HepG2 (cell line): ENCODE data around the gene CTTNBP2NL. TPM values are rescaled to one million over a fixed set of nuclear protein-coding genes. Genes with fewer than 3 reads are reported as not detected.

ENCODE experiments used
- ATAC-seq: fragments of 200-7000 bp; cut with Tn5 transposase; 3 replicates; pipeline ENCODE4 v1.9.1; 2020; ENCODE audit warnings: mild to moderate bottlenecking, moderate library complexity
- BruUV-seq: library from RNA; stranded (reverse); fragments of 400-500 nt; replicated peaks from 2 replicates; lab custom pipeline; 2021; lab: Mats Ljungman, UMichigan
- CTCF ChIA-PET: fragments of 300-600 bp; formaldehyde crosslinking; extraction: SDS; loops from one replicate; lab custom pipeline; 2021; ENCODE audit warnings: low total read pairs, inconsistent platforms, low intra/inter-chr PET ratio; lab: Yijun Ruan, JAX
- POLR2A ChIA-PET: fragments of 350-600 bp; sonication (Branson Sonifier 250); formaldehyde crosslinking; loops from one replicate; lab custom pipeline; 2020; ENCODE audit warnings: antibody characterized with exemption, inconsistent platforms; lab: Yijun Ruan, JAX
- DNase-seq: peaks from one replicate; pipeline ENCODE4 v3.0.0-alpha.2; 2015; ENCODE audit warnings: low spot score
- FAIRE-seq: peaks from 3 replicates; lab custom pipeline; 2011; peaks lifted over from hg19 to GRCh38; lab: Jason Lieb, UNC
- H2AFZ ChIP-seq: one replicate; pipeline ENCODE4 v1.6.1; 2011; ENCODE audit warnings: low read length, inconsistent platforms
- H3K27ac ChIP-seq: fragments of 300-600 bp; 3 replicates; pipeline ENCODE4 v1.8.0; 2011; ENCODE audit warnings: mixed run types, mild to moderate bottlenecking, mixed read lengths, low read length, inconsistent platforms; ENCODE audit not compliant: insufficient read depth; ENCODE audit errors: extremely low read length
- H3K27me3 ChIP-seq, 2 experiments: fragments of 200-600 bp in 1 of 2; 2 replicates in 1 of 2; 3 replicates in 1 of 2; pipeline versions ENCODE4 v1.6.0 to v1.8.0; 2011; ENCODE audit warnings: low read length in 2 of 2, mild to moderate bottlenecking in 2 of 2, moderate library complexity in 2 of 2, inconsistent platforms in 1 of 2; ENCODE audit not compliant: insufficient read depth in 2 of 2, control insufficient read depth in 1 of 2
- H3K36me3 ChIP-seq, 2 experiments: fragments of 200-600 bp in 1 of 2; replicated peaks in 1 of 2; 2 replicates in 1 of 2; 3 replicates in 1 of 2; pipeline versions ENCODE4 v1.5.1 to v1.8.0; 2011; ENCODE audit warnings: low read length in 2 of 2, inconsistent platforms in 1 of 2; ENCODE audit not compliant: insufficient read depth in 2 of 2, control insufficient read depth in 1 of 2
- H3K4me1 ChIP-seq: 2 replicates; pipeline ENCODE4 v1.5.1; 2012; ENCODE audit warnings: low read length, inconsistent platforms; ENCODE audit not compliant: insufficient read depth
- H3K4me2 ChIP-seq: 2 replicates; pipeline ENCODE4 v1.6.0; 2011; ENCODE audit warnings: low read depth, low read length, inconsistent platforms
- H3K4me3 ChIP-seq, 3 experiments: fragments of 200-600 bp in 1 of 3; sonication (generic), shearing (Covaris generic) in 1 of 3; replicated peaks in 1 of 3; 2 replicates each; pipeline ENCODE4 v1.5.1; 2011 to 2016; ENCODE audit warnings: low read length in 3 of 3, inconsistent platforms in 2 of 3, low read depth in 2 of 3, mild to moderate bottlenecking in 2 of 3, control low read depth in 1 of 3, mixed read lengths in 1 of 3; ENCODE audit not compliant: insufficient read depth in 1 of 3
- H3K79me2 ChIP-seq: one replicate; pipeline ENCODE4 v1.6.1; 2011; ENCODE audit warnings: low read length, inconsistent platforms; ENCODE audit not compliant: insufficient read depth
- H3K9ac ChIP-seq: 2 replicates; pipeline ENCODE4 v1.6.0; 2011; ENCODE audit warnings: mild to moderate bottlenecking, low read depth, low read length, inconsistent platforms; ENCODE audit not compliant: insufficient read depth
- H3K9me3 ChIP-seq: 2 replicates; pipeline ENCODE4 v1.5.1; 2012; ENCODE audit warnings: mild to moderate bottlenecking, low read length
- H4K20me1 ChIP-seq: 2 replicates; pipeline ENCODE4 v1.6.0; 2011; ENCODE audit warnings: inconsistent platforms, mild to moderate bottlenecking, low read length, moderate library complexity; ENCODE audit not compliant: insufficient read depth
- NFRKB ChIP-seq: fragments of 450-650 bp; IDR thresholded peaks from 2 replicates; pipeline ENCODE4 v1.6.1; 2017
- ZNF30 ChIP-seq: sonication (generic); formaldehyde crosslinking; IDR thresholded peaks from 2 replicates; pipeline ENCODE4 v1.5.0; 2020; ENCODE audit warnings: mild to moderate bottlenecking, missing genetic modification reagents
- ZNF33A ChIP-seq: sonication (generic); formaldehyde crosslinking; IDR thresholded peaks from 2 replicates; pipeline ENCODE4 v1.5.1; 2020; ENCODE audit warnings: missing genetic modification reagents, mild to moderate bottlenecking, moderate library complexity, borderline replicate concordance
- ZSCAN25 ChIP-seq: sonication (generic); formaldehyde crosslinking; IDR thresholded peaks from 2 replicates; pipeline ENCODE4 v1.8.0; 2022; ENCODE audit warnings: mild to moderate bottlenecking, missing genetic modification reagents
- WGBS: methylation state at CpG from one replicate; pipeline ENCODE4 v1.1.6; 2017; ENCODE audit warnings: low lambda C conversion rate; 5-methylcytosine and 5-hydroxymethylcytosine counted together
- in situ Hi-C: cut with HindIII; loops from 2 replicates; pipeline ENCODE4 v1.10.0; 2017; ENCODE audit warnings: low pct_unique_long_range_greater_than_20kb; ENCODE audit not compliant: extremely low pct_ligation_motif_present
- intact Hi-C: fragments of 100-400 bp; cut with micrococcal nuclease; formaldehyde crosslinking; loops from one replicate; pipeline ENCODE4 v1.10.0; 2022; ENCODE audit not compliant: unreplicated experiment
- polyA plus RNA-seq, 8 experiments: library from polyadenylated mRNA; depleted of rRNA in 3 of 8; stranded (reverse) in 7 of 8; unstranded in 1 of 8; fragments of >200 nt; fragmentation: Illumina TruSeq in 4 of 8; extraction: Trizol in 4 of 8; gene quantifications; 2 replicates each; pipeline versions ENCODE4 v1.2.1 to v1.2.3, GENCODE V29; 2011 to 2016; ENCODE audit warnings: low read depth in 4 of 8, missing spikeins in 1 of 8, mixed read lengths in 1 of 8; ENCODE audit not compliant: insufficient read depth in 1 of 8
- total RNA-seq, 5 experiments: library from RNA; depleted of rRNA; stranded (reverse); fragments of >200 nt; fragmentation: Illumina TruSeq; extraction: Trizol; gene quantifications; 2 replicates each; pipeline ENCODE4 v1.2.3, GENCODE V29; 2016; ENCODE audit warnings: low read depth in 1 of 5
- TF ChIP-seq, protein P1 (sequence below): fragments of 450-650 bp; IDR thresholded peaks from 2 replicates; pipeline ENCODE4 v1.6.1; 2017
- TF ChIP-seq, protein P2 (sequence below): IDR thresholded peaks from 2 replicates; pipeline ENCODE4 v1.6.1; 2016; ENCODE audit warnings: low read depth, control low read depth
- TF ChIP-seq, protein P3 (sequence below): sonication (generic); formaldehyde crosslinking; IDR thresholded peaks from 2 replicates; pipeline ENCODE4 v1.5.1; 2020; ENCODE audit warnings: mild to moderate bottlenecking, moderate library complexity, missing genetic modification reagents

CTTNBP2NL gene
- total and polyA plus RNA-seq, 2 of the 13 experiments (the other 11 are each of a cell fraction or from before 2014, with no cell fraction given): 2.1 to 4.1 TPM

DNA sequence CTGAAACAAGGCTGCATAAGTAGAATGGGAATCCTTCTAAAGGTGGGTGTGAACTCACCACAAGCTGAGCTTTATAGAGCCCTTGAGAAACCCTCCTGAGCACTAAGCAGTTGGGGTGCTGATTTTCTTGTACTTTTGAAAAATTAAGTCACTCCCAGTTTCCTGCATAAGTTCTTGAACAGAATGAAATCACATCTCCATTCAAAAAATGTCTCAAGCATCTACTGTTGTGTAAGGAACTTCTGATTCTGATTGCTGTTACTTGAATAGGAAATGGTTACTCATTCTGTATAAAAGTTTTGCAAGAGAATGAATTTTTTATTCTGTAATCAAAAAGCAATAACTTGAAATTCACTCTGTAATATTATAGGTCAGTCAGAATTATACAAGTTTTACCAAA, 61.9 kb downstream of the CTTNBP2NL start:
- no peak for FAIRE-seq
- Histone ChIP-seq H3K27me3 (no peaks in the 10 kb centered on the region), H3K79me2 (no peaks in the 10 kb centered on the region), H3K36me3 (peaks cover 9 to 27% of the 10 kb centered on the region in 2 experiments; a peak in 3 of 5 replicates), H3K27ac (no peak overlapping the region), H3K4me2 (no peak overlapping the region), H2AFZ (no peak overlapping the region)
- ATAC-seq: no peak
- BruUV-seq: no TSS peak
- DNase-seq: no peak
- intact Hi-C loops: no loop called here
- CTCF ChIA-PET: no interaction called here
- TF ChIP-seq, protein P1, sequence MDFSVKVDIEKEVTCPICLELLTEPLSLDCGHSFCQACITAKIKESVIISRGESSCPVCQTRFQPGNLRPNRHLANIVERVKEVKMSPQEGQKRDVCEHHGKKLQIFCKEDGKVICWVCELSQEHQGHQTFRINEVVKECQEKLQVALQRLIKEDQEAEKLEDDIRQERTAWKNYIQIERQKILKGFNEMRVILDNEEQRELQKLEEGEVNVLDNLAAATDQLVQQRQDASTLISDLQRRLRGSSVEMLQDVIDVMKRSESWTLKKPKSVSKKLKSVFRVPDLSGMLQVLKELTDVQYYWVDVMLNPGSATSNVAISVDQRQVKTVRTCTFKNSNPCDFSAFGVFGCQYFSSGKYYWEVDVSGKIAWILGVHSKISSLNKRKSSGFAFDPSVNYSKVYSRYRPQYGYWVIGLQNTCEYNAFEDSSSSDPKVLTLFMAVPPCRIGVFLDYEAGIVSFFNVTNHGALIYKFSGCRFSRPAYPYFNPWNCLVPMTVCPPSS: no peak
- TF ChIP-seq ZNF33A (CRISPR knock-in tag) (no peak), ZNF30 (CRISPR knock-in tag) (no peak), ZSCAN25 (CRISPR knock-in tag) (no peak), NFRKB (no peak)
- TF ChIP-seq, protein P2, sequence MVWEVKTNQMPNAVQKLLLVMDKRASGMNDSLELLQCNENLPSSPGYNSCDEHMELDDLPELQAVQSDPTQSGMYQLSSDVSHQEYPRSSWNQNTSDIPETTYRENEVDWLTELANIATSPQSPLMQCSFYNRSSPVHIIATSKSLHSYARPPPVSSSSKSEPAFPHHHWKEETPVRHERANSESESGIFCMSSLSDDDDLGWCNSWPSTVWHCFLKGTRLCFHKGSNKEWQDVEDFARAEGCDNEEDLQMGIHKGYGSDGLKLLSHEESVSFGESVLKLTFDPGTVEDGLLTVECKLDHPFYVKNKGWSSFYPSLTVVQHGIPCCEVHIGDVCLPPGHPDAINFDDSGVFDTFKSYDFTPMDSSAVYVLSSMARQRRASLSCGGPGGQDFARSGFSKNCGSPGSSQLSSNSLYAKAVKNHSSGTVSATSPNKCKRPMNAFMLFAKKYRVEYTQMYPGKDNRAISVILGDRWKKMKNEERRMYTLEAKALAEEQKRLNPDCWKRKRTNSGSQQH (CRISPR knock-in tag): no peak
- TF ChIP-seq, all 625 proteins: peak for 0
- Histone ChIP-seq H3K9ac (no peak overlapping the region), H4K20me1 (no peaks in the 10 kb centered on the region), H3K4me3 (no peak overlapping the region), H3K4me1 (peaks cover 30% of the 10 kb centered on the region), H3K9me3 (no peaks in the 10 kb centered on the region)
- POLR2A ChIA-PET: no interaction called here
- in situ Hi-C loops: no loop called here

DNA sequence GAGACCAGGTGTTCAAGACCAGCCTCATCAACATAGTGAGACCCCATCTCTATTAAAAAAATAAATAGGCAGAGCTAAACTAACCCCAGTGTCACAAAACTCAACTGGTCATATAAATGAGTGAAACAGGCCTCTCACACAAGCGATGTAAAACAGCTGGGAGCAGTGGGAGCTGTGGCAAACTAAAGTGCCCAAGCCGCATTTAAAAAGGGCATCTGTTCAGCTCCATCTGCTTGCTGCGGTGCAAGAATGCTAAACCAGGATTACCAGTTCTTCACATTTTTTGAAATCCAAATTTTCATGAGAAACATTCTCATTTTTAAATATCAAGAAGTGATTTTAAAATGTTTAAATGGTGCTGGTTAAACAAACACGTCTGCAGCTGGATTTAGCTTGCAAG, 62.7 kb downstream of the CTTNBP2NL start:
- Histone ChIP-seq H3K79me2 (no peaks in the 10 kb centered on the region), H3K27me3 (no peaks in the 10 kb centered on the region), H2AFZ (no peak overlapping the region), H3K36me3 (peaks cover 9 to 22% of the 10 kb centered on the region in 2 experiments; a peak in 3 of 5 replicates), H3K9me3 (no peaks in the 10 kb centered on the region), H3K27ac (no peak overlapping the region), H3K4me1 (peaks cover 30% of the 10 kb centered on the region), H3K4me2 (no peak overlapping the region), H3K9ac (no peak overlapping the region), H3K4me3 (no peak overlapping the region), H4K20me1 (no peaks in the 10 kb centered on the region)
- 99% methylated on average over 4 of the region's 4 CpGs for WGBS
- FAIRE-seq: no peak
- ChIA-PET POLR2A (no interaction called here), CTCF (no interaction called here)
- DNase-seq: no peak
- in situ Hi-C loops: no loop called here
- intact Hi-C loops: no loop called here
- TF ChIP-seq, protein P3, sequence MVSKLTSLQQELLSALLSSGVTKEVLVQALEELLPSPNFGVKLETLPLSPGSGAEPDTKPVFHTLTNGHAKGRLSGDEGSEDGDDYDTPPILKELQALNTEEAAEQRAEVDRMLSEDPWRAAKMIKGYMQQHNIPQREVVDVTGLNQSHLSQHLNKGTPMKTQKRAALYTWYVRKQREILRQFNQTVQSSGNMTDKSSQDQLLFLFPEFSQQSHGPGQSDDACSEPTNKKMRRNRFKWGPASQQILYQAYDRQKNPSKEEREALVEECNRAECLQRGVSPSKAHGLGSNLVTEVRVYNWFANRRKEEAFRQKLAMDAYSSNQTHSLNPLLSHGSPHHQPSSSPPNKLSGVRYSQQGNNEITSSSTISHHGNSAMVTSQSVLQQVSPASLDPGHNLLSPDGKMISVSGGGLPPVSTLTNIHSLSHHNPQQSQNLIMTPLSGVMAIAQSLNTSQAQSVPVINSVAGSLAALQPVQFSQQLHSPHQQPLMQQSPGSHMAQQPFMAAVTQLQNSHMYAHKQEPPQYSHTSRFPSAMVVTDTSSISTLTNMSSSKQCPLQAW (CRISPR knock-in tag): no peak
- ATAC-seq: no peak
- BruUV-seq: no TSS peak
